ENCODE measurements around the gene ZNF750. TPM values are rescaled to one million over a fixed set of nuclear protein-coding genes. Genes with fewer than 3 reads are reported as not detected.

ZNF750 gene
- total and polyA plus RNA-seq, 2 experiments from 2014 or later: 0.13 to 0.17 TPM

DNA sequence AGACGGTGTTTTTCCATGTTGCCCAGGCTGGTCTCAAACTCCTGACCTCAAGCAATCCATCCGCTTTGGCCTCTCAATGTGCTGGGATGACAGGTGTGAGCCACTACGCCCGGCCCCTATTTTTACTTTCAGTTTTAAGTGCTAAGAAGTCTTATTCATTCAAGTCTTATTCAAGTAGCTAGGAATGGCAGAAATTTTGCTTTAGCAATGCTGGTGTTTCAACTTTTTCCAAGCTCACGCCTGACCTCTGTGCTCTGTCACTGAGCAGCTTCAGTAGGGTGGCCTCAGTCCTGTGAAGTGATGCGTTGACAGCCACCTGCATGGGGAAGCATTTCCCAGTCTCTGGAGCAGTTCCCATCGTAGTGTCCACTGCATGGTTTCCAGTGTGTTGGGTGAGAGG, 12.9 kb downstream of the ZNF750 start:
- no peak for ATAC-seq
- H3K4me3 Mint-ChIP-seq: no peak overlapping the region

More for the DNA sequence above, 12.9 kb downstream of the ZNF750 start:
- Histone ChIP-seq H3K4me1 (ENCODE audit: insufficient read depth) (peaks cover 9% of the 10 kb centered on the region), H3K4me2 (no peak overlapping the region), H3K27me3 (ENCODE audit: insufficient read depth) (no peaks in the 10 kb centered on the region), H3F3A (replicated peaks; ENCODE audit: low read depth) (0 out of 2 replicates have a peak, but pooled peaks cover 6% of the 10 kb centered on the region), H3K9me2 (ENCODE audit: insufficient read depth) (no peaks in the 10 kb centered on the region), H3K27ac (ENCODE audit: low read depth) (no peak overlapping the region), H3K4me3 (no peak overlapping the region), H3K36me3 (ENCODE audit: insufficient read depth) (0 out of 2 replicates have a peak, but pooled peaks cover 6% of the 10 kb centered on the region), H3K79me2 (replicated peaks; ENCODE audit: insufficient read depth) (peaks cover 43% of the 10 kb centered on the region), H2AFZ (no peak overlapping the region), H4K20me1 (replicated peaks; ENCODE audit: insufficient read depth) (peaks cover 11% of the 10 kb centered on the region; the same call in 1 of the 2 replicates)
- DNase-seq (ENCODE audit: low spot score): no peak
- Mint-ChIP-seq H3K27ac (no peak overlapping the region; the same call in 1 of the 2 replicates), H3K9me3 (no peaks in the 10 kb centered on the region; the same call in 1 of the 3 replicates), H3K4me1 (peaks cover 25% of the 10 kb centered on the region), H3K27me3 (ENCODE audit: insufficient read depth, low read depth, poor library complexity) (peaks cover 9% of the 10 kb centered on the region), H3K36me3 (ENCODE audit: low read depth) (peaks cover 45% of the 10 kb centered on the region)
- no peak for TF ChIP-seq POLR2AphosphoS5 (IDR thresholded peaks at IDR 0.05; ENCODE audit: low read depth)
- no peak for TF ChIP-seq STAT1 (IDR thresholded peaks at IDR 0.05; ENCODE audit: unreplicated experiment)
- no peak for TF ChIP-seq ZNF331 (CRISPR knock-in tag; IDR thresholded peaks at IDR 0.05; ENCODE audit: low read depth)
- no peak for TF ChIP-seq ZNF114 (CRISPR knock-in tag; IDR thresholded peaks at IDR 0.05)
- TF ChIP-seq, protein P1, sequence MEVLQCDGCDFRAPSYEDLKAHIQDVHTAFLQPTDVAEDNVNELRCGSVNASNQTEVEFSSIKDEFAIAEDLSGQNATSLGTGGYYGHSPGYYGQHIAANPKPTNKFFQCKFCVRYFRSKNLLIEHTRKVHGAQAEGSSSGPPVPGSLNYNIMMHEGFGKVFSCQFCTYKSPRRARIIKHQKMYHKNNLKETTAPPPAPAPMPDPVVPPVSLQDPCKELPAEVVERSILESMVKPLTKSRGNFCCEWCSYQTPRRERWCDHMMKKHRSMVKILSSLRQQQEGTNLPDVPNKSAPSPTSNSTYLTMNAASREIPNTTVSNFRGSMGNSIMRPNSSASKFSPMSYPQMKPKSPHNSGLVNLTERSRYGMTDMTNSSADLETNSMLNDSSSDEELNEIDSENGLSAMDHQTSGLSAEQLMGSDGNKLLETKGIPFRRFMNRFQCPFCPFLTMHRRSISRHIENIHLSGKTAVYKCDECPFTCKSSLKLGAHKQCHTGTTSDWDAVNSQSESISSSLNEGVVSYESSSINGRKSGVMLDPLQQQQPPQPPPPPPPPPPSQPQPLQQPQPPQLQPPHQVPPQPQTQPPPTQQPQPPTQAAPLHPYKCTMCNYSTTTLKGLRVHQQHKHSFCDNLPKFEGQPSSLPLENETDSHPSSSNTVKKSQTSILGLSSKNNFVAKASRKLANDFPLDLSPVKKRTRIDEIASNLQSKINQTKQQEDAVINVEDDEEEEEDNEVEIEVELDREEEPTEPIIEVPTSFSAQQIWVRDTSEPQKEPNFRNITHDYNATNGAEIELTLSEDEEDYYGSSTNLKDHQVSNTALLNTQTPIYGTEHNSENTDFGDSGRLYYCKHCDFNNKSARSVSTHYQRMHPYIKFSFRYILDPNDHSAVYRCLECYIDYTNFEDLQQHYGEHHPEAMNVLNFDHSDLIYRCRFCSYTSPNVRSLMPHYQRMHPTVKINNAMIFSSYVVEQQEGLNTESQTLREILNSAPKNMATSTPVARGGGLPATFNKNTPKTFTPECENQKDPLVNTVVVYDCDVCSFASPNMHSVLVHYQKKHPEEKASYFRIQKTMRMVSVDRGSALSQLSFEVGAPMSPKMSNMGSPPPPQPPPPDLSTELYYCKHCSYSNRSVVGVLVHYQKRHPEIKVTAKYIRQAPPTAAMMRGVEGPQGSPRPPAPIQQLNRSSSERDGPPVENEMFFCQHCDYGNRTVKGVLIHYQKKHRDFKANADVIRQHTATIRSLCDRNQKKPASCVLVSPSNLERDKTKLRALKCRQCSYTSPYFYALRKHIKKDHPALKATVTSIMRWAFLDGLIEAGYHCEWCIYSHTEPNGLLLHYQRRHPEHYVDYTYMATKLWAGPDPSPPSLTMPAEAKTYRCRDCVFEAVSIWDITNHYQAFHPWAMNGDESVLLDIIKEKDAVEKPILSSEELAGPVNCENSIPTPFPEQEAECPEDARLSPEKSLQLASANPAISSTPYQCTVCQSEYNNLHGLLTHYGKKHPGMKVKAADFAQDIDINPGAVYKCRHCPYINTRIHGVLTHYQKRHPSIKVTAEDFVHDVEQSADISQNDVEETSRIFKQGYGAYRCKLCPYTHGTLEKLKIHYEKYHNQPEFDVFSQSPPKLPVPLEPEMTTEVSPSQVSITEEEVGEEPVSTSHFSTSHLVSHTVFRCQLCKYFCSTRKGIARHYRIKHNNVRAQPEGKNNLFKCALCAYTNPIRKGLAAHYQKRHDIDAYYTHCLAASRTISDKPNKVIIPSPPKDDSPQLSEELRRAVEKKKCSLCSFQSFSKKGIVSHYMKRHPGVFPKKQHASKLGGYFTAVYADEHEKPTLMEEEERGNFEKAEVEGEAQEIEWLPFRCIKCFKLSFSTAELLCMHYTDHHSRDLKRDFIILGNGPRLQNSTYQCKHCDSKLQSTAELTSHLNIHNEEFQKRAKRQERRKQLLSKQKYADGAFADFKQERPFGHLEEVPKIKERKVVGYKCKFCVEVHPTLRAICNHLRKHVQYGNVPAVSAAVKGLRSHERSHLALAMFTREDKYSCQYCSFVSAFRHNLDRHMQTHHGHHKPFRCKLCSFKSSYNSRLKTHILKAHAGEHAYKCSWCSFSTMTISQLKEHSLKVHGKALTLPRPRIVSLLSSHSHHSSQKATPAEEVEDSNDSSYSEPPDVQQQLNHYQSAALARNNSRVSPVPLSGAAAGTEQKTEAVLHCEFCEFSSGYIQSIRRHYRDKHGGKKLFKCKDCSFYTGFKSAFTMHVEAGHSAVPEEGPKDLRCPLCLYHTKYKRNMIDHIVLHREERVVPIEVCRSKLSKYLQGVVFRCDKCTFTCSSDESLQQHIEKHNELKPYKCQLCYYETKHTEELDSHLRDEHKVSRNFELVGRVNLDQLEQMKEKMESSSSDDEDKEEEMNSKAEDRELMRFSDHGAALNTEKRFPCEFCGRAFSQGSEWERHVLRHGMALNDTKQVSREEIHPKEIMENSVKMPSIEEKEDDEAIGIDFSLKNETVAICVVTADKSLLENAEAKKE (CRISPR knock-in tag; IDR thresholded peaks at IDR 0.05): no peak

Data from GM23338 (cell line).